HG02610 (cell line): Measurements from ENCODE around the gene ARFGEF3.
A peak's percentile ranks its signal among the peaks of the same experiment; 100 is the strongest.
"Not testable (repeated sequence)": the region's sequence is repeated elsewhere in the genome, so short reads cannot be mapped to it uniquely, and the experiment has no call there.

ENCODE experiments used
- ATAC-seq: cut with Tn5 transposase; IDR thresholded peaks from one replicate; pipeline ENCODE4 v1.9.1; 2021; ENCODE audit warnings: mild to moderate bottlenecking, moderate library complexity; ENCODE audit not compliant: unreplicated experiment

ARFGEF3 gene, protein sequence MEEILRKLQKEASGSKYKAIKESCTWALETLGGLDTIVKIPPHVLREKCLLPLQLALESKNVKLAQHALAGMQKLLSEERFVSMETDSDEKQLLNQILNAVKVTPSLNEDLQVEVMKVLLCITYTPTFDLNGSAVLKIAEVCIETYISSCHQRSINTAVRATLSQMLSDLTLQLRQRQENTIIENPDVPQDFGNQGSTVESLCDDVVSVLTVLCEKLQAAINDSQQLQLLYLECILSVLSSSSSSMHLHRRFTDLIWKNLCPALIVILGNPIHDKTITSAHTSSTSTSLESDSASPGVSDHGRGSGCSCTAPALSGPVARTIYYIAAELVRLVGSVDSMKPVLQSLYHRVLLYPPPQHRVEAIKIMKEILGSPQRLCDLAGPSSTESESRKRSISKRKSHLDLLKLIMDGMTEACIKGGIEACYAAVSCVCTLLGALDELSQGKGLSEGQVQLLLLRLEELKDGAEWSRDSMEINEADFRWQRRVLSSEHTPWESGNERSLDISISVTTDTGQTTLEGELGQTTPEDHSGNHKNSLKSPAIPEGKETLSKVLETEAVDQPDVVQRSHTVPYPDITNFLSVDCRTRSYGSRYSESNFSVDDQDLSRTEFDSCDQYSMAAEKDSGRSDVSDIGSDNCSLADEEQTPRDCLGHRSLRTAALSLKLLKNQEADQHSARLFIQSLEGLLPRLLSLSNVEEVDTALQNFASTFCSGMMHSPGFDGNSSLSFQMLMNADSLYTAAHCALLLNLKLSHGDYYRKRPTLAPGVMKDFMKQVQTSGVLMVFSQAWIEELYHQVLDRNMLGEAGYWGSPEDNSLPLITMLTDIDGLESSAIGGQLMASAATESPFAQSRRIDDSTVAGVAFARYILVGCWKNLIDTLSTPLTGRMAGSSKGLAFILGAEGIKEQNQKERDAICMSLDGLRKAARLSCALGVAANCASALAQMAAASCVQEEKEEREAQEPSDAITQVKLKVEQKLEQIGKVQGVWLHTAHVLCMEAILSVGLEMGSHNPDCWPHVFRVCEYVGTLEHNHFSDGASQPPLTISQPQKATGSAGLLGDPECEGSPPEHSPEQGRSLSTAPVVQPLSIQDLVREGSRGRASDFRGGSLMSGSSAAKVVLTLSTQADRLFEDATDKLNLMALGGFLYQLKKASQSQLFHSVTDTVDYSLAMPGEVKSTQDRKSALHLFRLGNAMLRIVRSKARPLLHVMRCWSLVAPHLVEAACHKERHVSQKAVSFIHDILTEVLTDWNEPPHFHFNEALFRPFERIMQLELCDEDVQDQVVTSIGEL (N-terminal part only)

DNA sequence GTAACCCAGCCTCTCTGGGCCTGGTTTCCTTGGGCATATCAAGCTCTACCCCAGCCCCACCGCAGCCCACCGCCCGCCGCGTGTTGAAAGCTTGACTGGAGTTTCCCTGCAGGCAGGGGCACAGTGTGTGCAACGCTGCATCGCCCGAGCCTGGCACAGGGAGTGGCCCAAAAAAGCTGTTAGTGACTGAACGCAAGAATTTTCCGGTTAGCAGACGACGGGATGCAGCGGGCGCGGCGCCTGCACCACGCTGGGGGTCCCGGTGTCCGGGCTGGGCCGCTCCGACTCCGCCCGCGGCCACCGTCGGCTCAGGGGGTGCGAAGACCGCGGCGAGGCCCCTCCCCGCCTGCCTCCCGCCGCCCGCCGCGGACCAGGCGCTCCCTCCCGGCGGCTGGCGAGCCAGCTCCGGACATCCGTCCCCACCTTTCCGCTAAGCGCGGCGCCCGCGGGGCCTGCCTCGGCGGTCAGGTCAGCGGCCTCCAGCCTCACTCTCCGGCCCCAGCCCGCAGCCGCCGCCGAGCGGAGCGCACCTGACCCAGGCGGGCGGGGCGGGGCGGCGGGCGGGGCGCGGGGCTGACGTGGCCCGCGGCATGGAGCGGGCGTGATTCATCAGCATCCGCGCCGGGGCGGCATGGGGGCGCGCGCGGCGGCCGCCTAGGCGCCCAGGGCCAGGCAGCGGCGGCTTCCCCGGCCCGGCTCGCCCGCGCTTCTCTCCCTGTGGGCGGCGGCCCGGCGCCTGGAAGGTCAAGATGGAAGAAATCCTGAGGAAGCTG is at the start of gene ARFGEF3:
TSS of gene ARFGEF3 (plus strand) at position 602 of the 773 bp plus-strand sequence. CDS start at position 750, 148 bp downstream.
- peak; percentile 79 for ATAC-seq

DNA sequence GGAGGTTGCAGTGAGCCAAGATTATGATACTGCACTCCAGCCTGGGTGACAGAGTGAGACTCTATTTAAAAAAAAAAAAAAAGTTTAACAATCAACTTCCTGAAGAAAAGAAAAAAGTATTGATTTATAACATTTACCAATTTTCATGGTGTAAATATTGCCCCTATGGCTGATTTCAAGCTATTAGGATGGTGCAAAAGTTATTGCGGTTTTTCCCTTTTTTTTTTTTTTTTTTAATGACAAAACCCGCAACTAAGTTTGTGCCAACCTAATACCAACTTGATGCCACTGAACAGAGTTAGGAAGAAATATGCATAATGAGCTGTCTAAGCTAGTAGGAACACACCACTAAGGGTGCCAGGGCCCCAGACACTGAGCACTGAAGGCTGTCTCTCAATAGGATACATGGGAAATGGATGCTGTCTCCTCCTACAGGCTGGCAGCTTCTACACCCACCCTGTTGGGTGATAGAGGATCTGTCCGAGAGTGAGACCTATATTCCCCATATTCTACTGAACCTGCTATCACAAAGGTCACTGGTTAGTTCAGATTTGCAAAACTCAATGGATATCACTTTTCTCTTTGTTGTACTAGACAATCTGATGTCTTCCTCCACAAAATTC is 48.0 kb upstream of the ARFGEF3 start:
- no peak for ATAC-seq

DNA sequence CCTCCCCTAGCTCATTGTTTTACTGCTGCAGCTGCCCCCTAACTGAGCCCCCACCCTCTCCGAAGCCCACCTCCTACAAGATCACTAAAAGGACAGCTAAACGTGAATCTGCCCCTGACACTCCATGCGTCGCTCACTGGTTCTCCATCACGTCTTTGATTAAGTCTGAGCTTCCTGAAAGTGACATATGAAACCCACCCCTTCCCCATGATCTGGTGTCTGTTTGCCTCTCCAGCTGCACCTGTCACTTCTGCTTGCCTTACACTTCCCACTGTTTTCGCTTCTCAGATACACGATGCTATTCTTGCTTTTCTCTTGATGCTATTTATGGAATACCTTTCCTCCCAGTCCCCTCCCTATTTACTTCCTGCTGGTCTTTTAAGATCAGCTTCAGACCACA is 46.5 kb upstream of the ARFGEF3 start:
- ATAC-seq, result no peak

DNA sequence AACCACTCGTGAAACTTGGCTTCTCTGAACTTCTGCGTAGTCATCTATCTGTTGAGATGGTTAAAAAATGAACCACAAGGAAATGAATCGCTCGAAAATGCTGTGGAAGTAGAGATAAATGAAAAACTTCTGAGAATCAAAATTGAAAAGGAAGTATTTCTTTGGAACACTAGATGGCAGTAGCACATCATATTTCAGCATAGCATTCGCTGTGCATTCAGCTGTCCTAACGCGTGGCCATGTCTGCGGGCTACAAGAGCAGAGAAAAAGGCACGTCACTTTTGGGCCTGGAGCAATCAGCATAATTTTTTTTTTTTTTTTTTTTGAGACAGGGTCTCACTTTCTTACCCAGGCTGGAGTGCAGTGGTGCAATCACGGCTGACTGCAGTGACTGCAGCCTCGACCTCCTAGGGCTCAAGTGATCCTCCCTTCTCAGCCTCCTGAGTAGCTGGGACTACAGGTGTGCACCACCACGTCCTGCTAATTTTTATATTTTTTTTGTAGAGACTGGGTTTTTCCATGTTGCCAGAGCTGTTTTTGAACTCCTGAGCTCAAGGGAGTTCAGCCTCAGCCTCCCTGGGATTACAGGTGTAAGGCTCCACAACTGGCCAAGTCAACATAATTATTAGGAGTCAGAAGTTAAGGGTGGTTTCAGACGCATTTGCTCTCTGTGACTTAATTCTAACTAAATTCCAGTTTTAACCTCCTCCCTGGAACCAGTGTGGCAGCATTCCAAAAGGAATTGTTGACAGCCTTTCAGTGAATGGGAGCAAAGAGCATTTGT is 45.7 kb upstream of the ARFGEF3 start:
- ATAC-seq, result peak; percentile 68

DNA sequence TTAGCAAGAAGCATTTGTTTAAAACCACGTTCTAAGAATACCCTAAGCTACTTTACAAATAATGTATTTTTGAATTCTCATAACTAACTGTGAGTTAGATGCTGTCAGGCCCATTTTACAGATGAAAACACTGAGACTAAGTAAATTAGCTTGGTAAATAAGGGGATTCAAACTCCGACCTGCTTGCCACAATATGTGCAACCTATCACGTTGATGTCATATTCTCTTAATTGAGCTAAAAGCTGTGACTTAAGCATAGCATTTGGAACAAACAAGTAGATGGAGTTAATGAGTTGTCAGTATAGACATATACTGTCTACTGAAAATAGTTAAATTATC is 45.1 kb upstream of the ARFGEF3 start:
- ATAC-seq, result no peak

DNA sequence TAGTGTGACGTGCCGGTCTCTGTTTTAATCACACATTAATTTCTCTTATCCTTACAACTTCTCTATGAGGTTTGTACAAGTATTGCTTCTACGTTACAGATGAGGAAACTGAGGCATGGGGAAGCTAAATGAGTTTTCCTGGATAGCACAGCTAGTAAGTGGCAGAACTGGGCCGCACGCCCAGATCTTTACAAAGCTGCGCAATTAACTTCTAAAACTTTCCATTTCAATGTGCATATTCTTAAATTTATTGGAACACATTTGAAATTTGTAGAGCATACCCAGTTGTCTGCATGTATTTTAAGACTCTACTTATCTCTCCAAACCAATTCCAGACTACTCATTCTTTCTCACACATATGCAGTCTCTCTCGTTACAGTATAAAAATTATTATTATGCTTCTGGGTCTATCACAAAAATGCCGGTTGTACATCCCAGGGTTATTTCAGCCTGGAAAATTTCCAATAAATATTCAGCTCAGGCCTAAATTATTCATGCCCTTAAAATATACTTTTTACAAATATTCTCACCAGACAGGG is 44.3 kb upstream of the ARFGEF3 start:
- no peak for ATAC-seq

DNA sequence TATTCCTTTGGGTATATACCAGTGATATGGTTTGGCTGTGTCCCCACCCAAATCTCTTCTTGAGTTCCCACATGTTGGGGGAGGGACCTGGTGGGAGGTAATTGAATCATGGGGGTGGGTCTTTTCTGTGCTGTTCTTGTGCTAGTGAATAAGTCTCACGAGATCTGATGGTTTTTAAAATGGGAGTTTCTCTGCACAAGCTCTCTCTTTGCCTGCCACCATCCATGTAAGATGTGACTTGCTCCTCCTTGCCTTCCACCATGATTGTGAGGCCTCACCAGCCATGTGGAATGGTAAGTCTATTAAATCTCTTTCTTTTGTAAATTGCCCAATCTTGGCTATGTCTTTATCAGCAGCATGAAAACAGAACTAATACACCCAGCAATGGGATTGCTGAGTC is 42.5 kb upstream of the ARFGEF3 start:
- not testable (repeated sequence) for ATAC-seq

DNA sequence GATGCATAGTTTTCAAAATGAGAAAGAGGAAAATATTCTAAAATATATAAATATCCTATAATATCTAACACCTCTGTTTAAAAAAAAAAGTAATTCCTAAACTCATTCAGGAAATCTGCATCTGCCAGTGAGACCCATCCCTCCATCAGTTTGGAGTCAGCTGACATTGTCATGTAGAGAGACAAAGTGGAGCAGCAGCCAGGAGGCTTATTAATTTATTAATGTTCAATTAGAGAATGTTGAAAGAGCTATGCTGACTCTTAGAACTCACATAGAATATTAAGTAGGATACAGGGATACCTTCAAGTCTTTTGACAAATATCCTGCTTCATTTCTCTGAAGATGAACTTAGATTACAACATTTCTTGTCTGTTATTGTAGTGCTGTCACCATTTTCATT is 41.8 kb upstream of the ARFGEF3 start:
- no peak for ATAC-seq

DNA sequence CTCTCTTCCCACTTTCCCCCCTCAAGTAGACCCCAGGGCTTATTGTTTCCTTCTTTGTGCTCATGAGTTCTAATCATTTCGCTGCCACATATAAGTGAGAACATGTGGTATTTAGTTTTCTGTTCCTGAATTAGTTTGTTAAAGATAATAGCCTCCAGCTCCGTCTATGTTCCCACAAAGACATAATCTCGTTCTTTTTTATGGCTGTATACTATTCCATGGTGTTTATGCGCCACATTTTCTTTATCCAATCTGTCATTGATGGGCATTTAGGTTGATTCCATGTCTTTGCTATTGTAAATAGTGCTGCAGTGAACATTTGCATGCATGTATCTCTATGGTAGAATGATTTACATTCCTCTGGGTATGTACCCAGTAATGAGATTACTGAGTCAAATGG is 37.6 kb upstream of the ARFGEF3 start:
- ATAC-seq, result no peak

DNA sequence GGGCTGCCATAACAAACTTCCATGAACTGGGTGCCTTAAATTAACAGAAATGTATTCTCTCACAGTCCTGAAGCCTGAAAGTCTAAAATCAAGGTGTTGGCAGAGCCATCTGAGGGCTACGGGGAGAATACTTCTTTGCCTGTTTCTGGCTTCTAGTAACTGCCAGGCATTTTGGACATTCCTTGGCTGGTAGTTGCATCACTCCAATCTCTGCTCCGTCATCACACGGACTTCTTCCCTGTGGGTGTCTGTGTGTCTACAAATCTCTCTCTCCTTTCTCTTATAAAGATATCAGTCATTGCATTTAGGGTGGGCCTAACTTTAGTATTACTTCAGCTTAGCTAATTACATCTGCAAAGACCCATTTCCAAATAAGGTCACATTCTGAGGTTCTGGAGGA is 33.6 kb upstream of the ARFGEF3 start:
- ATAC-seq, result no peak

DNA sequence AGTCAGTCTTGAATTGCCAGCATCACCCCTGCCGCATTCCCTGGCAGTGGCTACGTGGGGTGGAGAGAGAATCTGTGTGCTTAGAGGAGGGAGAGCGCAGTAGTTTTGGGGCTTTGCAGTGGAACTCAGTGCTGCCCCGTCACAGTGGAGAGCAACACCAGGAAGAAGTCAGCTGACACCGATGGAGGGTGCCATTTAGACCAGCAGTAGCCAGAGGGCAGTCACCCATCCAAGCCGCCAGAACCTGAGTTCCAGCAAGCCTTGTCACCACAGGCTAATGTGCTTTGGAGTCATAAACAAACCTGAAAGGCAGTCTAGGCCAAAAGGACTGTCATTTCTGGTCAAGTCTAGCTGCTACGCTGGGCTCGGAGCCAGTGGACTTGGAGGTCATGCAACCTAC is 32.5 kb upstream of the ARFGEF3 start:
- ATAC-seq, result no peak

DNA sequence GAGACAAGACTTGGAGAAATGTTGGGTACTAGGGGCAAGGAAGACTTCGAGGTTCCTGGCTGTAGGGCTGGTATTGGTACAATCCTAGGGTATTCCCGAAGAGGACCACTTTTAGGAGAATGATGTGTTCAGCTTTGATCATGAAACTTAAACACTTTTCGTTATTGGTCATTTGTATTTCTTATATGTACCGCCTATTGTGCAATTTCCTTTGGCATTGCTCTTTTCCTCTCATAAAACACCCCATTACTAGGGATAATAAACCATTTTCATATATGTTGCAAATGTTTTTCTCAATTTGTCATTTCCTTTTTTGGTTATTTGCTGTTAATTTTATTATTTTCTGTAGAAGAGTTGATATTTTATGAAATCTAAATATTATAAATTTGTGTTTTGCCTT is 18.9 kb upstream of the ARFGEF3 start:
- no peak for ATAC-seq

DNA sequence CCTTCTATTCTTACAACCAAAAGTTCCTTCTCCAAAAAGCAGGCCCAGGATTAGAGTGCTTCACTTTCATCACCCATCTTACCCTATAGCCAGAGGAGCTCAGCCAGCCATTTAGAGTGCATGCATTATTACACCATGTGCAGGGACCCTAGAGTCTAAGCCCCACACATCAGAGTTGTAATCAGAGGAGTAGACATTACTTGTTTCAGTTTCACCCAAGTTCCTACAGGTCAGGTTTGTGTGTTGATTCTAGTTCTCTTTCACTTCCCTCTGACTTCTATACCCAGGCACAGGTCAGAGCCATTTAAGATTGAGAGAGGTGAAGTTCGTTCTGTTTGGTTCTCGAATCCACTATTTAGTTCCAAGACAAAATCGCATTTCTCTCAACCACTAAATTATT is 16.3 kb upstream of the ARFGEF3 start:
- ATAC-seq, result no peak

DNA sequence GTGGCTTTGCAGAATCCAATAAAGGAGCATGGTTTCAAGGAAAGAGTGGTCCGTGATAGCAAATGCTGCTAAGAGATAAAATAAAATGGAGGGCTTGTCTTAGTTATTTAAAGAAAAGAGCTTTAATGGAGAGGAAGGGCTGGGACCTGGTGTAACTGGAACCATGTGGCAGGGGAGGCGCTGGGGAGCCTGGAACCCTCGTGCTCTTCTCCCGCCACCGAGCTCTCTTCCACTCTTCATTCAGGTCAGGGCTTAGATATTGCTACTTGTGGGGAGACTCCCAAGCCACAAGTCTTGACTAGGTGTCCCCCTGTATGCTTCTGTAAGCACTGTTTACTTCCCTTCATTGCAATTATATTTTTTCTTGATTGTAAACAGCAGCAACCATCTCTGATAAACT is 15.2 kb upstream of the ARFGEF3 start:
- ATAC-seq, result no peak

DNA sequence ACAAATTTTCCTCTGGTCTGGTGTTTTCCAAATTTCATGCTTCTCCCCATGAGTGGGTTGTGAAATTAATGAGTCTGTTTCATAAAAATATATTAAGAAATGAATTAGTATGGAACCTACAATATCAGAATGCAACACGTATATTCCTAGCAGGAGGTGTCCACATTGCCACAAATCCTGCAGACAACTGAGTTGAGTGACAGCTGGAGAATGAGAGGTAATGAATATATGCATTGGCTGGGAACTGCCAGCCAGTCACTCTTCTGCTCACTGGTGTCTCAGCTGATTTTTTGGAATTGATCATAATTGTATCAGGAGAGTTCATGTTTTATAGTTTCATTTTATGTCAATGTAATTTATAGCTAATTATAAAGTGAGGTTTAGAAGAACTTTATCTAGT is 6.3 kb upstream of the ARFGEF3 start:
- no peak for ATAC-seq

DNA sequence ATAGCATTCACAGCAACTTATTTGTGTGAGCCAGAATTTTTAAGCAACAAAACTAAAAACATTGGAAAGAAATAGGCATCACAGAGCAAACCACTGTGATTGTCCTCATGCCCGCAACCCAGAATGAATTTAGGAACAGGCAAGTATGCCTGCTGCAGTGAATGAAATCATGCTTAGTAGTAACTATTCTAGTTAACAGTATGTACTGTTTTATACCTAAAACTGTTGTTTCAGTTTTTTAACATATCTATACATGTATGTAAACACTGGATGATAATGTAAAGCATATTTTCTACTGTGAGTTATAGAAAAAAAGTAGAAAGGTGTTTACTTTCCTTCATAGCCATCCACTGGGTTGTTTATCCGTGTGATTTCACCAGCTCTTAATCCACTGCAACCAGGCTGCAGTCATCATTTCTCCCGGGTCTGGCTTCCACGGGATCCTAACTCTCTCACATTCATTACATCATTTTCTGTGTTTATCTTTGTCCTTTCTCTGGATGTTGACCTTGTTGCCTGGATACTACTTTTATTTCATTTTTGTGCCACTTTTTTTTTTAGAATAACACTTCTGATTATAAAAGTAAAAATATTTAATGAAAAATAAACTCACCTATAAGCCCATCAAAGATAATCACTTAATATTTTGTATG is 3.6 kb upstream of the ARFGEF3 start:
- no peak for ATAC-seq

DNA sequence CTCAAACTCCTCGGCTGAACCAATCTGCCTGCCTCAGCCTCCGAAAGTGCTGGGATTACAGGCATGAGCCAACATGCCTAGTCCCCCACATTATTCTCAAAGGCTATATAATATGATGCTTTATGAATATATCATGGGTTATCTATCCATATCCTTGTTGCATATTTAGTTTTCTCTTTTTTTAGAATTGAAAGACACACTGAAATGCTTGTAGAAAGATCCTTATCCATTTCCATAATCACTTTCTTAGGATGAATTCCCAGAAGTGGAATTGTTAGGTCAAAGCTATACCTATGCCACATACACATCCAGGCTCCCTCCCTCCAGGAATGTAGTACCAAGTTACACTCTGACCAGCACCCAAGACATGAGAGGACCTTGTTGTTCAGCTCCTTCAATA is 2.5 kb upstream of the ARFGEF3 start:
- ATAC-seq, result no peak

DNA sequence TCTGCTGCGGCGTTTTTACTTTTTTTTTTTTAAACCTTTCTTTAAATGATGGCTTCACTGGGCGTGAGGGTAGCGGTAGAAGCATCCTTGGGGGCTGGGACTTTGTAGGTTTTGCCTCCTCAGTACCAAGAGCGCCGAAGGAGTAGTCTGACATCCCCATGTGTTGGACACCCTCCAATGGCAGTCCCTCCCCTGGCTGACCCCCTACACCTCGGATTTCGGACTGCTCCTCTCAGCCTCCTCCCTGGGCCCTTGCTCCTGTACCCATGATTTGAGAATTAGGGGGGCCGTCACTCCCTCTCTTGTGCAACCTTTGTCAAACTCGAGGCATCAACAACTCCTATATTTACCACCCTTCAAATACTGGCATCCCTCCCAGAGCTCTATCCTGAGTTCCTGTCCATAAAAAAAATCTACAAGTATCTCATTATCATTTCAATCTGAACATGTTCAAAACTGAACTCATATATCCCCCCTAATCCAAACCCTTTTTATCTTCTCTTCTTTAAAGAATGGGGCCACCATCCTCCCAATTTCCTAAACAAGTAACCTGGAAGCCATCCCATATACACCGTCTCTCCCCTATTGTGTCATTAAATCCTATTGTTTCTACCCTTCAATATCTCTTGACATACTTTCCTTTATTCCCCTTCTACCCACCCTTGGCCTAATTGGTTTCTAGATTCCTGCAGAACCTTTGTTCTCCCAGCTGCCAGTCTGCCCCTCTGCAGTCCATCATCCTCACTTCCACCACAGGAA is 1.2 kb upstream of the ARFGEF3 start:
- no peak for ATAC-seq
